GM12875 (cell line): ENCODE measurements around the gene RHOJ.

Source experiments
- H3K4me3 ChIP-seq: one replicate; pipeline ENCODE4 v1.5.1; 2011; ENCODE audit warnings: low read depth, low read length, control low read depth
- CTCF ChIP-seq: IDR thresholded peaks from 2 replicates; pipeline ENCODE4 v1.5.1; 2011; ENCODE audit warnings: low read depth, mild to moderate bottlenecking, control low read depth, inconsistent platforms, low read length, moderate library complexity, borderline replicate concordance; ENCODE audit not compliant: insufficient read depth

The RHOJ gene

GRCh38 chr14:63214417-63215196 lies 10.4 kb downstream of the RHOJ start:
- no peak for TF ChIP-seq CTCF
- H3K4me3 ChIP-seq, result no peak overlapping the region

- no peak for TF ChIP-seq CTCF
- H3K4me3 ChIP-seq, result no peak overlapping the region
Observed at GRCh38 chr14:63220526-63220925, 16.3 kb downstream of the RHOJ start.

- H3K4me3 ChIP-seq, result no peak overlapping the region
- no peak for TF ChIP-seq CTCF
Observed at GRCh38 chr14:63223596-63223995, 19.4 kb downstream of the RHOJ start.

- no peak overlapping the region for H3K4me3 ChIP-seq
- no peak for TF ChIP-seq CTCF
Observed at GRCh38 chr14:63224196-63224595, 20.0 kb downstream of the RHOJ start.

GRCh38 chr14:63228217-63228616 lies 24.0 kb downstream of the RHOJ start:
- H3K4me3 ChIP-seq, result no peak overlapping the region
- TF ChIP-seq CTCF, result no peak

GRCh38 chr14:63229330-63230059 lies 25.3 kb downstream of the RHOJ start:
- no peak for TF ChIP-seq CTCF
- no peak overlapping the region for H3K4me3 ChIP-seq

GRCh38 chr14:63231766-63232165 lies 27.5 kb downstream of the RHOJ start:
- no peak overlapping the region for H3K4me3 ChIP-seq
- TF ChIP-seq CTCF, result no peak
